Osteoblast (primary cell): Measurements from ENCODE around the gene TEX261. TPM values are rescaled to one million over a fixed set of nuclear protein-coding genes. Genes with fewer than 3 reads are reported as not detected.
"Not testable (repeated sequence)": the region's sequence is repeated elsewhere in the genome, so short reads cannot be mapped to it uniquely, and the experiment has no call there.

Experiments used
- DNase-seq: peaks from one replicate; pipeline ENCODE4 v3.0.0; 2011; ENCODE audit warnings: low spot score, mixed read lengths; ENCODE audit not compliant: insufficient read length; ENCODE audit errors: missing footprints
- H2AFZ ChIP-seq: 2 replicates; pipeline ENCODE4 v1.6.0; 2011; ENCODE audit warnings: mild to moderate bottlenecking, low read length
- H3K27ac ChIP-seq: 2 replicates; pipeline ENCODE4 v1.5.1; 2011; ENCODE audit warnings: mild to moderate bottlenecking, low read depth, low read length, moderate library complexity
- H3K27me3 ChIP-seq: 2 replicates; pipeline ENCODE4 v1.6.0; 2012; ENCODE audit warnings: mild to moderate bottlenecking, control low read depth, inconsistent platforms, low read length, moderate library complexity; ENCODE audit not compliant: insufficient read depth
- H3K36me3 ChIP-seq: 2 replicates; pipeline ENCODE4 v1.5.1; 2011; ENCODE audit warnings: mild to moderate bottlenecking, low read length, control low read depth, moderate library complexity; ENCODE audit not compliant: insufficient read depth
- H3K4me1 ChIP-seq: 2 replicates; pipeline ENCODE4 v1.5.1; 2011; ENCODE audit warnings: mild to moderate bottlenecking, low read length, control low read depth, moderate library complexity; ENCODE audit not compliant: insufficient read depth
- H3K4me2 ChIP-seq: 2 replicates; pipeline ENCODE4 v1.6.0; 2011; ENCODE audit warnings: mild to moderate bottlenecking, low read length; ENCODE audit not compliant: insufficient read depth
- H3K4me3 ChIP-seq: fragments of 200-600 bp; sonication (generic); 3 replicates; pipeline ENCODE4 v1.5.1; 2012; ENCODE audit warnings: mild to moderate bottlenecking, low read length, inconsistent platforms; ENCODE audit not compliant: insufficient read depth
- H3K79me2 ChIP-seq: 2 replicates; pipeline ENCODE4 v1.6.0; 2012; ENCODE audit warnings: mild to moderate bottlenecking, low read length, control low read depth, inconsistent platforms; ENCODE audit not compliant: insufficient read depth
- H3K9me3 ChIP-seq: 2 replicates; pipeline ENCODE4 v1.5.1; 2011; ENCODE audit warnings: low read depth, low read length, control low read depth
- H4K20me1 ChIP-seq: 2 replicates; pipeline ENCODE4 v1.6.0; 2012; ENCODE audit warnings: mild to moderate bottlenecking, low read length, control low read depth; ENCODE audit not compliant: insufficient read depth
- total RNA-seq: library from RNA; depleted of rRNA; stranded (reverse); fragments of >200 nt; gene quantifications from 2 replicates; pipeline ENCODE4 v1.2.3, GENCODE V29; 2012
- TF ChIP-seq, protein P1 (sequence below): IDR thresholded peaks from 2 replicates; pipeline ENCODE4 v1.5.1; 2011; ENCODE audit warnings: mild to moderate bottlenecking, low read depth, low read length, moderate library complexity; ENCODE audit errors: extremely low read depth

TEX261 gene
- total RNA-seq, 1 donor, result 30.0 TPM

DNA sequence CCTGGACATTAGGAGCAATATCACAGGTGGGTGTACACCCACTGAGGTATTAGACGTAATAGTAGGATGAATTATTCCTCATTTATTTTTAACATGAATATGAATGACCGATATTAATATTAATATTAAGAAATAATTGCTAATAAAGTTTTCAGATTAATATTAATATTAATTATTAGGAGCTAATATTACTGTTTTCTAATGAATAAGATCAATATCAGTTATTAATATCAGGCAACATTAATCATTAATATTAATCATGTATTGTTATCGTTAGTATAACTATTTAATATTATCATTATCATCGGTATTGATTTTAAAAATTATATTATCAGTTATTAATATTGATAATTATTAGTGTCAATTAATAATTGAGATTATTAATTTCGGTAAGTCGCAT, 25.3 kb upstream of the TEX261 start:
- H3K79me2 ChIP-seq, H3K27me3 ChIP-seq, H2AFZ ChIP-seq, H3K36me3 ChIP-seq, DNase-seq, H3K4me2 ChIP-seq, H3K4me1 ChIP-seq, H3K9me3 ChIP-seq, H4K20me1 ChIP-seq, H3K4me3 ChIP-seq, H3K27ac ChIP-seq: not testable (repeated sequence)

DNA sequence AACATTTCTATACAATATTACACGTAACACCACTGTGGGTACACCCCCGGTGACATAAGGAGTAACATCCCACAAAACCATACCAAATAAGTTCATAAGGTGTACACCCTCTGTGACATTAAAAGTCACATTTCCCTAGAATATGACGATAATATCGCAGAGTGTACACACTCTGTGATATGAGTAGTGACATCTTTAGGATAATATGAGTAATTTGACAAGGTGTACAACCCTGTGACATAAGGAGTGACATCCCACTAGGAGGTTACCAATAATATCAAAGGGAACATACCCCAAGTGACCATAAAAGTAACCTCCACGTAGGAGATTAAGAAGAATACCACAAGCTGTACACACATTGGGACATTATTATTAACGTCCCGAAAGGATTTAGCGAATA, 24.0 kb upstream of the TEX261 start:
- H3K36me3 ChIP-seq, result no peaks in the 10 kb centered on the region
- no peak for DNase-seq
- TF ChIP-seq, protein P1, sequence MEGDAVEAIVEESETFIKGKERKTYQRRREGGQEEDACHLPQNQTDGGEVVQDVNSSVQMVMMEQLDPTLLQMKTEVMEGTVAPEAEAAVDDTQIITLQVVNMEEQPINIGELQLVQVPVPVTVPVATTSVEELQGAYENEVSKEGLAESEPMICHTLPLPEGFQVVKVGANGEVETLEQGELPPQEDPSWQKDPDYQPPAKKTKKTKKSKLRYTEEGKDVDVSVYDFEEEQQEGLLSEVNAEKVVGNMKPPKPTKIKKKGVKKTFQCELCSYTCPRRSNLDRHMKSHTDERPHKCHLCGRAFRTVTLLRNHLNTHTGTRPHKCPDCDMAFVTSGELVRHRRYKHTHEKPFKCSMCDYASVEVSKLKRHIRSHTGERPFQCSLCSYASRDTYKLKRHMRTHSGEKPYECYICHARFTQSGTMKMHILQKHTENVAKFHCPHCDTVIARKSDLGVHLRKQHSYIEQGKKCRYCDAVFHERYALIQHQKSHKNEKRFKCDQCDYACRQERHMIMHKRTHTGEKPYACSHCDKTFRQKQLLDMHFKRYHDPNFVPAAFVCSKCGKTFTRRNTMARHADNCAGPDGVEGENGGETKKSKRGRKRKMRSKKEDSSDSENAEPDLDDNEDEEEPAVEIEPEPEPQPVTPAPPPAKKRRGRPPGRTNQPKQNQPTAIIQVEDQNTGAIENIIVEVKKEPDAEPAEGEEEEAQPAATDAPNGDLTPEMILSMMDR, result no peak

DNA sequence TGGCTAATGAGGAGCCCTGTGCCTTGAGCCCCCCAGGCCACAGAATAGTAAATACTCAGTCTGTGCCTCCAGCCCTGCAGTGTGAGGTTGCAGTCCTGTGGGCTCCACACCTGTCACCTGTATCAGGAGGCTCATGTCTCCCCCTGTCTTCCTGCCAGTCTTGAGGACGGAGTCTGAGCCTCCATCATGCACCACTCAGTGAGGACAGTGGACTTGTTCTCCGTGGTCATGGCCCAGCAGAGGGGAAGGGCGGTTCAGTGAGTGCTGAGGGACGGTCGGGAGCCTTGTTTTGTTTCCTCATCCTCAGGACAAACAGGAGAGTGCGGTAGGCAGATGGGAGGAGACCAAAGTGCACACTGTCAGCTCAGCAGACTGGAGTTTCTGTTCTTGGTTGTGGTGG, 17.1 kb upstream of the TEX261 start:
- H3K27ac ChIP-seq, H3K27me3 ChIP-seq, H4K20me1 ChIP-seq, H3K4me3 ChIP-seq, DNase-seq, H3K79me2 ChIP-seq, H3K4me1 ChIP-seq, H2AFZ ChIP-seq, H3K4me2 ChIP-seq, H3K9me3 ChIP-seq, H3K36me3 ChIP-seq: not testable (repeated sequence)

More for the DNA sequence above, 24.0 kb upstream of the TEX261 start:
- no peaks in the 10 kb centered on the region for H3K27me3 ChIP-seq
- H3K79me2 ChIP-seq, result no peaks in the 10 kb centered on the region
- no peak overlapping the region for H2AFZ ChIP-seq
- H3K4me1 ChIP-seq, result no peaks in the 10 kb centered on the region
- H3K9me3 ChIP-seq, result no peaks in the 10 kb centered on the region
- H3K4me2 ChIP-seq, result no peak overlapping the region
- H3K4me3 ChIP-seq, result no peak overlapping the region
- H3K27ac ChIP-seq, result no peak overlapping the region
- H4K20me1 ChIP-seq, result no peaks in the 10 kb centered on the region

DNA sequence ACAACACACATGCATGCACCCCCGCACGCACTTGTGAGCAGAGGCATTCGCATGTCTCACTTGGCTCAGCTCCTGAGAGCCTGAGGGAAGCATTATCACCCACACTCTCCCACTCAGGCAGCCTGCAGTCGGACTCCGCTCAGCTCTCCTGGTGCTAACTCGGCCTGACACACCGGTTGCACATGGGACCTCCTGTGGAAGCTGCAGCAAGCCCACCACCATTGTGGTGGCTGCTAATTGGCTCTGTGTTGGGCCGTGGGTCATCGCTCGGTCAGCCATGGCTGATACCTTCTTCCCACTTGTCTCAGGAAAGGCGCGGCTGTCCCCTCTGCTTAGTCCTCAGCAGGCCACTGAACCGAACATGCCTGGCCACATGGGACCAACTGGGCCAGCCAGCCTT, 13.7 kb upstream of the TEX261 start:
- Histone ChIP-seq H3K4me1 (no peaks in the 10 kb centered on the region), H3K4me3 (no peak overlapping the region), H3K9me3 (no peaks in the 10 kb centered on the region), H3K79me2 (no peaks in the 10 kb centered on the region), H3K36me3 (no peaks in the 10 kb centered on the region), H3K27ac (no peak overlapping the region), H2AFZ (no peak overlapping the region), H4K20me1 (no peaks in the 10 kb centered on the region), H3K4me2 (no peak overlapping the region), H3K27me3 (no peaks in the 10 kb centered on the region)
- DNase-seq, result no peak
- TF ChIP-seq, protein P1, result no peak

DNA sequence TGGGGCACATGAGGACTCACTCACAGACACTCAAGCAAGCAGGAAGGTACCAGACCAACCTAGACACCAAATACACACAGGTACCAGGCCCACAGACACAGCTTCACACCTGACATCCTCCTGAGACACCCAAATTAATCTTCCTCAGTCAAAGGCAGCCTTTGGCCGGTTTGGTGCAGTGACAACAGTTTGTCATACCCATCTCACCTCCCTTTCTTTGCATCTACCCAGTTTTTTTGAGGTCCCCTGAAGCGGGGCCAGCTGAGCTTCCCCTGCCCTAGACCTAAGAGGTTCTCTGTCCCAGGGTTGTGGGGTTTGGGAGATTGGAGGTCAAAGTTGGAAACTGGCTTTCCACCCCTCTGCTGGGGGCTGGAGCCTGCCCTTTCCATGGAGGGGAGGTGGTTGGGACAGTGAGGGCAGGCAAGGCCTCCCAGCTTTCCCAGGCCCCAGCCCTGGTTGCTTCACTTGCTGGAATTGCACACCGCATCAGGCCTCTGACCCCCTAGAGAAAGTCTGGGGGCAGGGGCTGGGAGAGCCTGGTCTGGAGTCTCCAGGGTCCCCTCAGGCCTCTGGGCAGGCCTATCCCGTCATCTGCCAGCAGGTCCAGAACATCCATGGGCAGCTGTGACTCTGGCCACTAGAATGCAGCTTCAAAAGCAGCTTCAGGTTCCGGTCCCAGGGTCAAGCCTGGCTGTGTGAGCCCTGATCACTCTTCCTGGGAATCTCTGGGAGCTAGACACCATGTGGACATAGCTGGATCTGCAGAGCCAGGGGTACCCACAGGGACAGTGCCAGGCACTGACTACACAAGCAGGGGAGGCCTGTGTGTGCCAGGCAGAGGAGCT, 12.5 kb upstream of the TEX261 start:
- no peak overlapping the region for H3K4me2 ChIP-seq
- no peaks in the 10 kb centered on the region for H3K4me1 ChIP-seq
- no peaks in the 10 kb centered on the region for H3K36me3 ChIP-seq
- no peak overlapping the region for H3K27ac ChIP-seq
- H2AFZ ChIP-seq, result no peak overlapping the region
- TF ChIP-seq, protein P1, result no peak
- no peak for DNase-seq
- H4K20me1 ChIP-seq, result no peaks in the 10 kb centered on the region
- no peaks in the 10 kb centered on the region for H3K9me3 ChIP-seq
- H3K4me3 ChIP-seq, result no peak overlapping the region
- no peaks in the 10 kb centered on the region for H3K79me2 ChIP-seq
- H3K27me3 ChIP-seq, result no peaks in the 10 kb centered on the region
